ENCODE measurements around the gene DENND4A.

Gene DENND4A

GRCh38 chr15:65651831-65652749 lies 140.0 kb downstream of the DENND4A start:
- no peak overlapping the region for H3K4me3 ChIP-seq (ENCODE audit: low read length)
- no peak for DNase-seq (ENCODE audit: low read depth, low spot score)

- no peak overlapping the region for H3K4me3 ChIP-seq (ENCODE audit: low read length)
- DNase-seq (ENCODE audit: low read depth, low spot score), result no peak
These were observed 141.1 kb downstream of the DENND4A start for GRCh38 chr15:65651042-65651322.

GRCh38 chr15:65650312-65651041 lies 141.6 kb downstream of the DENND4A start:
- no peak overlapping the region for H3K4me3 ChIP-seq (ENCODE audit: low read length)
- DNase-seq (ENCODE audit: low read depth, low spot score), result no peak

- no peak for DNase-seq (ENCODE audit: low read depth, low spot score)
- H3K4me3 ChIP-seq (ENCODE audit: low read length), result no peak overlapping the region
These were observed 145.6 kb downstream of the DENND4A start for GRCh38 chr15:65646486-65646885.

GRCh38 chr15:65645392-65645791 lies 146.7 kb downstream of the DENND4A start:
- DNase-seq (ENCODE audit: low read depth, low spot score), result no peak
- no peak overlapping the region for H3K4me3 ChIP-seq (ENCODE audit: low read length)

- no peak overlapping the region for H3K4me3 ChIP-seq (ENCODE audit: low read length)
- DNase-seq (ENCODE audit: low read depth, low spot score), result no peak
These were observed 147.8 kb downstream of the DENND4A start for GRCh38 chr15:65644282-65644681.

- no peak overlapping the region for H3K4me3 ChIP-seq (ENCODE audit: low read length)
- DNase-seq (ENCODE audit: low read depth, low spot score), result no peak
These were observed 149.5 kb downstream of the DENND4A start for GRCh38 chr15:65642594-65642993.

GRCh38 chr15:65641768-65642475 lies 150.2 kb downstream of the DENND4A start:
- no peak overlapping the region for H3K4me3 ChIP-seq (ENCODE audit: low read length)
- no peak for DNase-seq (ENCODE audit: low read depth, low spot score)

- no peak overlapping the region for H3K4me3 ChIP-seq (ENCODE audit: low read length)
- no peak for DNase-seq (ENCODE audit: low read depth, low spot score)
These were observed 152.6 kb downstream of the DENND4A start for GRCh38 chr15:65639509-65639908.

- H3K4me3 ChIP-seq (ENCODE audit: low read length), result no peak overlapping the region
- DNase-seq (ENCODE audit: low read depth, low spot score), result peak; percentile 73
These were observed 153.4 kb downstream of the DENND4A start for GRCh38 chr15:65638681-65639089.

- DNase-seq (ENCODE audit: low read depth, low spot score), result no peak
- H3K4me3 ChIP-seq (ENCODE audit: low read length), result no peak overlapping the region
These were observed 154.0 kb downstream of the DENND4A start for GRCh38 chr15:65638109-65638508.

GRCh38 chr15:65634356-65634755 lies 157.7 kb downstream of the DENND4A start:
- no peak overlapping the region for H3K4me3 ChIP-seq (ENCODE audit: low read length)
- no peak for DNase-seq (ENCODE audit: low read depth, low spot score)

GRCh38 chr15:65633752-65634151 lies 158.3 kb downstream of the DENND4A start:
- H3K4me3 ChIP-seq (ENCODE audit: low read length), result no peak overlapping the region
- no peak for DNase-seq (ENCODE audit: low read depth, low spot score)

GRCh38 chr15:65632780-65633375 lies 159.2 kb downstream of the DENND4A start:
- no peak for DNase-seq (ENCODE audit: low read depth, low spot score)
- no peak overlapping the region for H3K4me3 ChIP-seq (ENCODE audit: low read length)

- H3K4me3 ChIP-seq (ENCODE audit: low read length), result no peak overlapping the region
- DNase-seq (ENCODE audit: low read depth, low spot score), result no peak
These were observed 160.6 kb downstream of the DENND4A start for GRCh38 chr15:65631503-65631902.

- no peak overlapping the region for H3K4me3 ChIP-seq (ENCODE audit: low read length)
- no peak for DNase-seq (ENCODE audit: low read depth, low spot score)
These were observed 161.3 kb downstream of the DENND4A start for GRCh38 chr15:65630760-65631159.

- no peak overlapping the region for H3K4me3 ChIP-seq (ENCODE audit: low read length)
- DNase-seq (ENCODE audit: low read depth, low spot score), result no peak
These were observed 162.5 kb downstream of the DENND4A start for GRCh38 chr15:65629548-65629947.

- no peak overlapping the region for H3K4me3 ChIP-seq (ENCODE audit: low read length)
- no peak for DNase-seq (ENCODE audit: low read depth, low spot score)
These were observed 165.2 kb downstream of the DENND4A start for GRCh38 chr15:65626856-65627255.

GRCh38 chr15:65623103-65623502 lies 169.0 kb downstream of the DENND4A start:
- DNase-seq (ENCODE audit: low read depth, low spot score), result no peak
- H3K4me3 ChIP-seq (ENCODE audit: low read length), result no peak overlapping the region

GRCh38 chr15:65621638-65622037 lies 170.5 kb downstream of the DENND4A start, which contains the start of gene SLC24A1:
Gene SLC24A1 (plus strand): TSS chr15:65621938. CDS start chr15:65624081, 2,143 bp downstream.
- H3K4me3 ChIP-seq (ENCODE audit: low read length), result no peak within 1 kb of the TSS
- DNase-seq (ENCODE audit: low read depth, low spot score), result no peak
